ENCODE results near the gene TRAT1.
"Not testable (repeated sequence)": the region's sequence is repeated elsewhere in the genome, so short reads cannot be mapped to it uniquely, and the experiment has no call there.

The TRAT1 gene, protein sequence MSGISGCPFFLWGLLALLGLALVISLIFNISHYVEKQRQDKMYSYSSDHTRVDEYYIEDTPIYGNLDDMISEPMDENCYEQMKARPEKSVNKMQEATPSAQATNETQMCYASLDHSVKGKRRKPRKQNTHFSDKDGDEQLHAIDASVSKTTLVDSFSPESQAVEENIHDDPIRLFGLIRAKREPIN

DNA sequence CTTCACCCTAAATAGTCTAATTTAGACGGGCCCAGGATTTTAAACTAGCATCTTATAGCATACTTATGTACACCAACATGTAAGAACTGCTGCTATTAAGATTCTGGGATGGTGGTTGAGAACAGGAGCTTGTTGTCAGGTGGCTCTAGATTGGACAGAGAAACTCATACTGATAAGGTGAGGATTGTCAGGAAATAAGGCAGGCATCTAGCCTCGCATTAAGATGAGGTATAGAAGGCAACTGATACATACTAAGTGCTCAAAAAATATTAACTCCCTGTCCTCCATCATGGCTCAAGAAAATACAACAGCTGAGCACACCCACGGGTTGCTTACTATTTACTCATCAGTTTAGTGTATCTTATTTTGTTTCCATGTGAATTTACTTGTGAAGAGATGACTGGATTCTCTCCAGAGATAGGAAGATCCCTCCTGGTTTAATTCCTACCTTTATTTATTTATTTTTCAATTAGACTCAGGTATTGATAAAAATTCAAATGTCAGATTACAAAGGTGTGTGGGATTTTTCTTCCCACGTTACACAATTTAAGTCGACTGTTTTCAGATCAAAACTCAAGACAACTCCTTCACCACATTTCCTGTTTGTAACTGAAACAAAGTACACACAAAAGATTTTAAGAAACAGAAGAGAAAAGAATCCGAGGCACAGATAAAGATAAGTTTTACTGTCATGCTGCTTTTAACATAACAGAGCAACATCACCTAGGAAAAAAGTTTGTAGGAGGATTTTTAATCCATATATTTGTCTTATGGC lies at the start of gene TRAT1:
Gene TRAT1 (plus strand): TSS at position 664 of the 775 bp plus-strand sequence. CDS start 142 bp downstream, outside the sequence.
- DNase-seq: no peak

DNA sequence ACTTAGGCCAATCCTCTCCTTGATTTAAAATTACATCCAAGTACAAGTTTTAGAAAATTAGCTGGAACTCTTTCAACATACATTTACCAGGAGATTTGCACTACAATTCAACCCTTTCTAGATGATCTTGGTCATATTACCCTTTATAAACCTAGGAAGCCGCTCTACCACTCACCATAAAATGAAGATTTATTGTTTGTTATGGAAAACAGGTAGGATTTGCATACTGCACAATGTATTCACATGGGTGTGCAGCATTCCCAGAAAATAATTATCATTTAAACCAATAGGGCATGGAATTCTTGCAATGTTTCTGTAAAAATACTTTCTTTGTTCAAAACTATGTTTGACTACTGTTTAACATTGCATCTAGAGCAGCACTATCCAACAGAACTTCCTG lies 46.9 kb upstream of the TRAT1 start:
- DNase-seq: no peak

DNA sequence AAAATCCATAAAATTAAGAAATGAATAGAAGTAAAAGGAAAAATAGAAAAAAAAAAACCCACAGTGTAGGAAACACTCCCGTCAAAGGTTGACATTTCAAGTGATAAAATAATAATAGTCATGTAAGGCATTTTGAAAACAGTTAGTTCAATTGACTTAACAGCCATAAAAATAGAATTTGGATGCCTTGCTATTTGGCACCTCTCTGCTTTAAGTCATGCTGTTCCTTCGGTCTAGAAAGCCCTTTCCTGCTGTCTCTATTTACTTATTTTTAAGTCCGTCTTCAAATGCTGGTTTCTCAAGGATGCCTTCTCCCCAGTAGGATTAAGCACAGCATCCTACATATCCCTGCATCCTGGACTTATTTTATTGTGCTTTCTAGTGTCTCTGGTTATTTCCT lies 43.1 kb upstream of the TRAT1 start:
- no peak for DNase-seq

DNA sequence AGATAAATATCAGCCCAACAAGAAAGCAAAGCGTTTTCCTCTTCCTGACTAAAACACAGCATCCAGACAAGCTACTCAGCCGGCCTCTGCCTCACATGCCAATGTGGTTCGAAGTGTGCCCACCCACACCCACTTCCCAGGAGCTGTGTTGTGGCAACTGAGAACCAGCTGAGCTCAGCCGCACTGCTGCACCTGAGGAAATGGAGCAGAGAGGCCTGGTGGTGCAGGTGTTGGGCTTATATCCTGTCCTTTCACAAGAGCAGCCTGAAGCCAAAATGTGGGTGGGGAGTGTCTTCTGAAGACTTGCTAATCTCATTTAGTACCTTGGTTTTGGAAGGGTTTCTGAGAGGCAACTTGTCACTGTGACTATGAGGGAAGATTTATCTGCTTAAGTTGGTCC lies 42.4 kb upstream of the TRAT1 start:
- DNase-seq: no peak

DNA sequence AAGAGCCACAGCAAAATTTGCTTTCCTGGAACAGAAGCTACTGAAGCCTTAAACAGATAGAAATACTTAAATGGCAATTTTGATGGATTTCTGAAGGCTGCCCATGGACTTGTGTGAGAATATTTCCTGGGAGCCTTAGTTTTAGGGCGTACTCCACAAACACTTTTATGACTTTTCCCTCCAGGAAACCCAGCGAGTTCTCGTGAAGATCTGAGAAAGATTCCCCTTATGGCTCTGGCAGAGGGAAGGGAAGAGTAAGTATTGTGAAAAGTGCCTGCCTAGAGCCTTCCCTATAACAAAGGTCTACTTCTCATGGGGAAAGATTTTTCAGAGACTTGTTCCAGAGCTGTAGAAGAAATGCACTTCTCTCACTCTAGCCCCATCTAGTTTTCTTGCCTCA lies 31.1 kb upstream of the TRAT1 start:
- DNase-seq: no peak

DNA sequence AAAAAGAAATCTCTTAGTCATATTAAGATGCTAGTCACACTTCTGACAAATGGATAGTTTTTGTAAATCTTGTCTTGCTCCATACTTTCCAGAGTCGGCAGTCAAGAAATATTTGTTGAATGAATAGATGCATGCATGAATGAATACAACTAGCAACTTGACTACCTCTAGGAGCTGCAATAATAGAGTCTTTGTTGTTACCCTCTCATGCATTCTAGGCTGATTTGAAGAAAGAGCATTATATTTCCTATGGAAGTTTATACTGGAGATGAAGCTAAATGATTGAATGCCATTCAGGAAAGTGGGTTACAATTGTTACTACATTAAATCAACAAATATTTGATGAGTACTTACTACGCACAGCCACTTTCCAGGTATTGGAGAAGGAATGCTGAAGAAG lies 18.1 kb upstream of the TRAT1 start:
- DNase-seq: no peak

DNA sequence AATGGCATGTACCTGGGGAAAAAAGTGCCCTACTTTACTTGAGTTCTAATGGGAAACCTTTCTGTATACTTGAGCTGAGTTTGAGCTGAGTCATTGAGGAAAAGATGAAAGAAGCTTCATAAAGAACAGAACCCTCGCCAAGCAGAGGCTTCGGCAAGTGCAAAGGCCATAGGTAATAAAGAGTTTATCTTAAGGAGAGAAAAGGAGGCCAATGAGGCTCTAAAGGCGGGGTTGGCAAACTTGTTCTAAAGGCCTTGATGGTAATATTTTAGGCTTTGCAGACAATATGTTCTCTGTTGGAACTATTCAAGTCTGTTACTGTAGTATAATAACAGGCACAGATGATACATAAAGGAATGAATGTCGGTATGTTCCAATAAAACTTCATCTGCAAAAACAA lies 17.6 kb upstream of the TRAT1 start:
- no peak for DNase-seq

DNA sequence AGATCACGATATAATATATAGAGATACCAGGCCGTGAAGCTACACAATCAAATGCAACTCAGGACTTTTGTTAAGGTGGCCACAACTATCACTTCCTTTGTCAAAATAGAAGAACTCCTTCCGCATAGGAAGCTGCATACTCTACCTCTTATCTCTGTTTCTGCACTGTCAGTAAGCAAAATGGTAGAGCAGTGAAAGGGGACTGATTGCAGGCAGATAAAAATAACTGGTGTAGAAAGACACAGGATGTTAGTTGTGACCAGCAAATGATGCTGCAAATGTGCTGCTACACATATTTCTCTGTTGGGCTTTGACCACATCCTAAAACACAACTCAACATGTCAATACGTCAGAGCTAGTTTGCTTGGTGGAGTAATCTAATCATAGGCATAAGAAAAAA lies 16.3 kb upstream of the TRAT1 start:
- no peak for DNase-seq

DNA sequence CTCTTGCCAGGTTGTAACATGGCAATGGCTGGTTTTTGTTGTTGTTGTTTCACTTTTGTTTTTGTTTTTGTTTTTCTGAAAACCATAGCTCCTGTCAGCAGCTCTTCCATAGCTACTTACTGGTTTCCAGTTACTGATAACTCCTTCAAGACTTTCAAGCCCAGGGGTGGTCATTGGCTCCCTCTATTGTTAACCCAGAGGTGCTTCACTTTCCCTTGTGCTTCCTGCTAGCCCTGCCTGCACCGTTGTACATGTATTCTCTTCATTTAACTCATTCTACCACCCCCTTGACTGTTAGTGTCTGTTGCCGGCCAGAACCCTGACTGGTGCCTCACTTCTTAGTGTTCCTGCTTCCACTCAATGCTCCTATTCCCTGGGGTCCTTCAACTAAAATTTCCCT lies 4.2 kb upstream of the TRAT1 start:
- no peak for DNase-seq

DNA sequence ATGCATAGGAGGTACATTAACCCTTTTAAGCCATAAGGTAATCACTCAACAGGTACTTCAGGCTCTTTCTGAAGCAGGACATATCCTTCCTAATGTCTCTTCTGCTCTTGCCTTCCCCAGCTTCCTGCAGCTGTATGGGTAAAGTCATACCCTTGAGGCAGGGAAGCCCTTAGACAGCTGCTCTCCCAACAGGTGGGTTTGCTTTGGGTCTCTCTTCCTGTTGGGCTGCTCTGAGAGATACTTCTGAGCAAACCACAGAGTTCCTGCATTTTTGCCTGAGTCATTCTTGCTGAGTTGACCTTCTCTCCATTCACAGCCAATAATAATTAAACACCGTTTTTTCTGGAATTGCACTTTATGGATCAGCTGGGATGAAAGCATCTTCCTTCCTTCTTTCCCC lies 2.0 kb upstream of the TRAT1 start:
- DNase-seq: no peak

DNA sequence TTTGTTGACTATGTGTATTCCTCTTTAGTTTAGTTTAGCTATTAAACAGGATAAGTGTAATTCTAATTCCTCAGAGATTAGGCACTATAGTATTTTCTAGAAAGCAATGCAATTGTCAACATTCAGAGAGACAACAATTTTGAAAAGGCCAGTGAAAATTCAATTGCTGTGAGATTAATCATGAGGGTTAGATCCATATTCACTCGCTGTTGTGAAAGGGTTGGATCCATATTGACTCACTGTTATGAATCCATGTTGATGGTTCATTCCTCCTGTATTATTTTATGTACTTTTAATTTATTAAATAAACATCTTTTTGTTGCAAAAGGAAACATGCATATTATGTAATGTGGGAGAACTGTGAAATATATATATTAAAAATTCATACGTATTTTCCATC lies 641 bp downstream of the TRAT1 start:
- DNase-seq: no peak

DNA sequence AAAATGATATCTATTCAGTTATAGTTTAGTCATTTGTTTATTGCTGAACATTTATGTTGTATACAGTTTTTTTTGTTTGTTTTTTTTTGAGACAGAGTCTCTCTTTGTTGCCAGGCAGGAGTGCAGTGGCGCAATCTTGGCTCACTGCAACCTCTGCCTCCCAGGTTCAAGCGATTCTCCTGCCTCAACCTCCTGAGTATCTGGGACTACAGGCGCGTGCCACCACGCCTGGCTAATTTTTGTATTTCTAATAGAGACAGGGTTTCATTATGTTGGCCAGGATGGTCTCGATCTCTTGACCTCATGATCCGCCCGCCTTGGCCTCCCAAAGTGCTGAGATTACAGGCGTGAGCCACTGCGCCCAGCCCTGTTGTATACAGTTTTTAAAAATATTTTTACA lies 1.2 kb downstream of the TRAT1 start:
- not testable (repeated sequence) for DNase-seq

DNA sequence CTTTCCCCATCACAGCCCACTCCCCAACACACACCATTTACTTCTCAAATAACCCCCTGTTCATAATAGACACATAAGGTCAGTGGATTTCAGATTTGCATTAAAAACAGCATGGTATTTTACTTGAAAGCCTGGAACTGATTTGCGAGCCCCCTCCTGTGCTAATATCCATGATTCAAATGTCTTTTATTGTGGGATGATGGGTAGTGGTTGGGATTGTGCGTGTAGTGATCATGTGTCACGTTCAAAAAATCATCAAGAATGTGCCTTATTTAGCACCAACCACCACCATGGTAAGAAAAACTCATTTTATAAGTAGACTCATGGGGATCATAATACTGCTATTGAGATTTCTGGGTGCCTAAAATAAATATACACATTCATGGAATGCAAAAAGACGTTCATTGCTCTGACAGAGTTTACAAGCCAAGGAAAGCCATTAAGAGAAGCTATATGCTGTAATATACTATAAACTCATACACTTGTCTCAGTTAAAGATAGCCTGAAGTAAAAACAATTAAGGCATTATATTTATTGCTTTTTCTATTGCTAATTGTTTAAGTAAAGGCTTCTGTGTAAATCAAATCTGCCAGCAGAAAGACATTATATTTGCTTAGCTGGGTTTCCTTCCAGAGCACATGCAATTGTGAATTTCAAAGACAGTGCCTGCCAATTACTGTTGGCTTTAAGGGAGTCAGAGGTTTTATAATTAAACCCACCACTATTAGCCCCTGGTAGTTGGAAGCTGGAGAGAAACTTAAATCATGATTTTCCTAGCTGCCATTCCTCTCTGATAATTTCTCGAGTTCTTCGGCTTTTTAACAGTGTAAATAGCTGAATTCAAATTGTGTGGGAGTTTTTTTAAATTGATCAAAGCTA lies 4.0 kb downstream of the TRAT1 start:
- DNase-seq: no peak

DNA sequence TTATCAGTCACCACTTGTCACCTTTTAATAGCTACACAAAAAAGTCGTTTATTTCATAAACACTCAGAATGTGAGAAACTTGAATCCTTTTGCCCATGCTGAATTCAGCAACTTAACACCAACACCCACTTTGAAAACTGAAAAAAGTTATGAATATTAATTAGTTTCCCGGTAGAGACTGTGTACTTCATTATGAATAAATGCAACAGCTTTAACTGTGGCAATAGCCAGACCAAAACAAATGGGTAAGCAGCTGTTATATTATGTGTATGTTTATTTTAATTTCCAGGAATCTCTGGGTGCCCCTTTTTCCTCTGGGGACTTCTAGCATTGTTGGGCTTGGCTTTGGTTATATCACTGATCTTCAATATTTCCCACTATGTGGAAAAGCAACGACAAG lies 7.8 kb downstream of the TRAT1 start:
- no peak for DNase-seq

DNA sequence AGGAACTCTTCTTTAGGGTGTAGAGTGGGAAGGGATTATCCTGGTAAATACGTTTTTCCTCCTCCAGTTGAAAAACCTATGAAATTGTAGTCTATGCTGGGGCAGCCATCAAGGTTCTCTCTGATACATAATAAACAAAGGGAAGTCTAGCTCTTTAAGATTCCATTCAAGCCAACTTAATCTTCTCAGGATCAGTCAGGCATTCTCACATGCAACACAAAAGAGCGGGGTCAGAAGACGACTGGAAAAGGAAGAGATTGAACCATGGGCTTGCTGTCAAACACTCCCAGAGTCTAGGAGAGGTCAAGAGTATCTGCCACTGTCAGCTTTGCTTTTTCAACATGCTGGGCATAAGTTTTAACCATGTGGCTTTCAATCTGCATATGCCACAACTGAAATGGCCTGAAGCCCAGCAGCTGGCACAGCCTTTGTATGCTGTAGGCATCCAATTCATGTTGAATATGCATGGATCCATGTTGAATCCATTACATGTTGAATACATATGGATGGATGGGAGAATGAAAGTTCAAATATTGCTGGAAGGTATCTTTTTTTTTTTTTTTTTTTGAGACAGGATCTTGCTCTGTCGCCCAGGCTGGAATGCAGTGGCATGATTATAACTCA lies 8.5 kb downstream of the TRAT1 start:
- DNase-seq: no peak

DNA sequence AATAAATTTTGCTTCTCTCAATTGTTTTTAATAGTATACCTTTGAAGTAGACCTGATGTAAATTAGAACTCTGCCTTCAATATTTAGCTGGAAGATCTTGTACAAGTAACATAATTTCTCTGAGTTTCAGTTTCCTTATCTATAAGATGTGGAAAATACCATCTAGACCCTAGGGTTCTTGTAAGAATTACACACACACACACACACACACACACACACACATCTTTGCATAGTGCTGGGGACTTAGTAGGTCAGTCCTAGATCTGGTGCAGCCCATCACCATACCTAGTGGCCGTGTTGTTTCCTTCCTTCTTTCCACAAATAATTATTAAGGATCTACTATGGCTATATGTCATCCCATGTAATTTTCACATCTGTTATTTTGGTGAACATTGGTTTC lies 11.0 kb downstream of the TRAT1 start:
- no peak for DNase-seq

DNA sequence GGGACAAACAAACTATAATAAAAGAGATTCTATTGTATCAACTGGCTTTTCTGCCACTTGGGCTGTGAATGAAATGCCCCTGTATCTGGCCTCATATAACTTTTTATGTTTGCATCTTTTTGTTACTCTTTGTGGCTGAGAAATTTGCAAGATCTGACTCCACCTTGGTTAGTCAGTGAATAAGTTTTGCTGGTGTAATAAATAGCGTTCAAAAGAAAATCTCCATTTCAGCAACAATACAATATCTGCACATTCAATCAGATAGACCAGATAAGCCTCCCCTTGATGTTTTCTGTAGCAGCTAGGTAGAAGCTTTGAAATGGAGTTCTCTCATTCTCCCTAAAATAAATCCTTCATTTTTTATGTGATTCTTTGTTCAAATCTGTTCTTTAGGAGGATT lies 12.0 kb downstream of the TRAT1 start:
- no peak for DNase-seq

DNA sequence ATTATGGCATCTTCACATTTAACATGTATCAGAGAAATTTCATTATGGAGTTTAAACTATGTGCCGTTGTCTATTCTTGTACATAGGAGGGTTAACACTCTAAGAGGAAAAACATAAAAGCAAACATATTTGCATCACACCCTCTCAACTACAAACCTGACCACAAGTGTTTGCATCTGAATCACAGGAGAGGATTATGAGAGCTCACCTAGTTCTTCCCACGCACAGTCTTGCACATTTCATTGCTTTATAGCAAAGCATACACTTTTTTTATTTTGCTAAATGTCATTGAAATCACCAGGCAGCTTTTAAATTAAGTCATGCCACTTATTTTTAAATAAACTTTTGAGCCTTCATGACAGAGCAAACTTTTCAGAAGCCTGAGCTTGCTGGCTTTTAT lies 12.5 kb downstream of the TRAT1 start:
- no peak for DNase-seq

DNA sequence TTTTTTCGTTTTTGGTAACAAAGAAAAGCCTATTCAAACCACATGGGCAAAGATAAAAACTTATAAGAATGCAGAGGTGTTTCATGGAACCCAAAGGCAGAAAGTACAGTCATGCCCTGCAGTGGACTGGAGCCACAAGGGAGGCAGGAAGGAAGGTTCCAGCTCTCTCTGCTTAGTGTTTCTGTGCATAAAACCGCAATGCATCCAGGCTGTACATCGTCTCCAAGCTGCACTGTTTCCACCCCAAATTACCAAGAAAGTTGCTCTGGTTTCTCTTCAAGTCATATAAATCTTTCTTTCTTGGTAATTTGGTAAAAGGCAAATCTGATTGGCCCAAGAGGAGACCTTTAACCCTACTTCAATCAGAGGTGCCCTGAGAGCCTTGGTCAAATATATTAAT lies 15.8 kb downstream of the TRAT1 start:
- no peak for DNase-seq

DNA sequence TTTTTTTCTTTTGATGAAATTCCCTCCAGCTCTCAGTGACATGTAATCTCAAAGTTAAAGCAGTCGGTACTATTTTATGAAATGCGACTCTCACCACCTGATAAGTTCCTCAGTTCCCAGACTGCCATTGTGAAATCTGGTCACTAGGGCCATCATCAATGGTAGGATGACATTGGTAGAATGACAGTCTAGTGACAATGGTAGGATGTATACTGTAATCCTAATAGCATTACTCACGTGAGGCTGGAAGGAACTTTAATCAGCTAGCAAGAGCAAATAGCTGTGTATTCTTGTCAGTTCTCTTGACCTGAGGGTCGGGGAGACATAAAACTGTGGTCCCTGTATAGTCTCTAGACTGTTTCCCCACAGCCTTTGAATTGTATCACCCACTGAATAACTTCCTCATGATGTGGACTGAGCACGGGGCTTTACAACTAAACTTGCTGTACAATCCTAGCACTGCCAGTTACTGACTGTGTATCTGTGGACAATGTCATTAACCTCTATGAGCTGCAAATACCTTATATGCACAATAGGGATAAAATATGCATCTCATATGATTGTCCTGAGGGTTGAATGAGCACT lies 23.2 kb downstream of the TRAT1 start:
- DNase-seq: no peak

DNA sequence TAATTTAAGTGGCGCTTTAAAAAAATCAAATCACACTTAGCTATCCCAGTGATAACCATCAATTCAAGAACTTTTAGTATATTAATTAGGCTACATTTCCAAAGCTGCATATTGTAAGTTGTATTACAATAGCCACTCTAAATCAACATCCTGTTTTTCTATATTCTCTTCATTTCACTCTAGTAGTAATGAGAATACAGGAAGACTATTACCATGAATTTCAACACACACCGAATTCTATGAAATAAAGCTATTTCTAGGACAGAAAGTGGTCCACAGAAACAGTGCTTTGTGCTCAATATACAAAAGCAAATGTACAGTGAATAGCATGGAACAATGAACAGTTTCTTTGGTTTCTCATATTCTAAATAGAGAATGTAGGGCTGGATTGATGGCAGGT lies 24.6 kb downstream of the TRAT1 start:
- DNase-seq: no peak

DNA sequence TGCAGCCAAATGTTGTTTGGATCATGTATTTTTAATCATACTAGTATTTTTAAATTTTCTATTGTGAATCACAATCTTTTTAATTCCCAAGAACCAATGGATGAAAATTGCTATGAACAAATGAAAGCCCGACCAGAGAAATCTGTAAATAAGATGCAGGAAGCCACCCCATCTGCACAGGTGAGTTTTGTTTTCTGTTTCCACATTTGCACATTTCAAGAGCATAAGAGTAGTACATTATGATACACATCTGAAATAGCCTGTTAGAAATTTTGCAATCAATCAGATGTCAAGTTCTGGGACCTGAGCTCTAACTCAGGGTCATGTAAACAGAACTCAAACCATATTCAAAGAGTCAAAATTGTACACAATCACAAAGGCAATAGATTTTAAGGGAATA lies 26.5 kb downstream of the TRAT1 start:
- DNase-seq: no peak

DNA sequence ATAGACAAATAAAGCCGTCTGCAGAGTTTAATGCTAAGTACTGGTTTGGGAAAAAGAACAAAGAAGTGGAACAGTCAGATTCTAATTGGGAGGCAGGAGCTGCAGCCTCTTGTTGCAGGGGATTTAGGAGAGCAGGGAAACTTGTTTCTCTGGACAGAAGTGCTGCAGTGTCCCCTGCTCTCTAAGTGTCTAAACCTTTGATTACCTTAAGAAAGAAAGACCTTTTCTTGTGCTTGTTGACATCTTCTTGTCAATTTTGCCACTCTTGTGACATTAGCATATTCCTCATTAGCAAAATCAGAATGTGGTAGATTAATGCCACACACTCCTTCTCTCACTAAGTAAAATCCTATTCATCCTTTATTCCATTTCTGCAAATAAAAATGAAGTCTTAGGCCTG lies 38.8 kb downstream of the TRAT1 start:
- no peak for DNase-seq
